SK-N-MC (cell line): Measurements from ENCODE around the gene TIMM17A.

Experiments
- EZH2 ChIP-seq: fragments of 200-600 bp; sonication (generic); IDR thresholded peaks from one replicate; pipeline ENCODE4 v1.6.1; 2017; ENCODE audit warnings: antibody characterized with exemption
- FOXP2 ChIP-seq: optimal IDR thresholded peaks from 2 replicates; pipeline ENCODE3; 2011; ENCODE audit warnings: mild to moderate bottlenecking, moderate library complexity; ENCODE audit not compliant: insufficient read depth; ENCODE audit errors: extremely low read length, control extremely low read depth
- POLR2AphosphoS5 ChIP-seq: IDR thresholded peaks from 2 replicates; pipeline ENCODE4 v1.6.1; 2012; ENCODE audit warnings: mild to moderate bottlenecking, low read depth, low read length, borderline replicate concordance

DNA sequence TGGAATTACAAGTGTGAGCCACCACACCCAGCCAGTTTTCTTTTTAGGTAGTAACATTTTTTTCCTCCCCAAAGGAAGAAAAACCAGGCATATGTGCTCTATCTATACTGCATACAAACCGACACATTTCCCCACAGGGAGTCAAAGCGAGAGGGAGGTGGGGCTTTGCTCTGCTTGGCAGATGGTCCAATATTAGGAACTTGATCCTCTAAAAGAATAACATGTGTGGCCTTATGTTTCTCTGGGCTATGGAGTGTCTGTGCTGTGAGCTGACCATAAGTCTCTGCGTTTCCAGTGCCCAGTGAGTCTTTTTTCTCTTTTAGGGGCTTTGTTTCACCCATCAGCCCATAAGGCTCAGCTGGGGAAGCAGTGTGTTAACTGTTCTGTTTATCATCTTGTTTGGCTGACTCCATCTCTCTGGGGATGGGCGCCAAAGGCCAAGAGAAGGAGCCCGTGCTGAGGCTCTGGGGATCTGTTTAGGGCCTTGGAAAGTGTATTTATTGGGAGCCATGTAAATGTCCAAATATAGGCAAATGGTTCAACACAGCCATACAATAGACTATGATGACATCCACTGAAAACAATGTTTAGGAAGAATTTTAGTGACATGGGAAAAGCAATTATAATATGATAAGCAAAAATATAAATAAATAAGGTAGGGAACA lies 29.2 kb upstream of the TIMM17A start:
- TF ChIP-seq POLR2AphosphoS5 = no peak
- no peak for TF ChIP-seq EZH2
- no peak for TF ChIP-seq FOXP2
